Calu3 (cell line): Measurements from ENCODE around the gene PPP1R14C. TPM values are rescaled to one million over a fixed set of nuclear protein-coding genes. Genes with fewer than 3 reads are reported as not detected.
"Not testable (repeated sequence)": the region's sequence is repeated elsewhere in the genome, so short reads cannot be mapped to it uniquely, and the experiment has no call there.

ENCODE experiments used
- BruUV-seq: library from RNA; stranded (reverse); fragments of 400-500 nt; replicated peaks from 2 replicates; lab custom pipeline; 2021; lab: Mats Ljungman, UMichigan
- CTCF ChIA-PET: fragments of 300-600 bp; sonication (Branson Sonifier 250); formaldehyde crosslinking; loops from one replicate; lab custom pipeline; 2022; ENCODE audit warnings: antibody characterized with exemption; lab: Charles Lee
- DNase-seq: peaks from one replicate; pipeline ENCODE4 v3.0.0; 2022
- H3K27ac Mint-ChIP-seq: one replicate; pipeline ENCODE4 v1.8.0; 2022; ENCODE audit warnings: mixed read lengths; ENCODE audit not compliant: unreplicated experiment
- H3K27me3 Mint-ChIP-seq: one replicate; pipeline ENCODE4 v1.8.0; 2022; ENCODE audit warnings: mixed read lengths; ENCODE audit not compliant: unreplicated experiment
- H3K36me3 Mint-ChIP-seq: one replicate; pipeline ENCODE4 v1.8.0; 2022; ENCODE audit warnings: mild to moderate bottlenecking, moderate library complexity, mixed read lengths; ENCODE audit not compliant: insufficient read depth, unreplicated experiment
- H3K4me1 Mint-ChIP-seq: one replicate; pipeline ENCODE4 v1.8.0; 2022; ENCODE audit warnings: mild to moderate bottlenecking, low read depth, mixed read lengths; ENCODE audit not compliant: unreplicated experiment
- H3K4me3 Mint-ChIP-seq: one replicate; pipeline ENCODE4 v1.8.0; 2022; ENCODE audit warnings: mild to moderate bottlenecking, low read depth, moderate library complexity, mixed read lengths; ENCODE audit not compliant: unreplicated experiment
- H3K9me3 Mint-ChIP-seq: one replicate; pipeline ENCODE4 v1.8.0; 2022; ENCODE audit warnings: low read depth, mixed read lengths; ENCODE audit not compliant: unreplicated experiment
- intact Hi-C: fragments of 100-400 bp; cut with micrococcal nuclease; formaldehyde crosslinking; loops from one replicate; pipeline ENCODE4 v1.10.0; 2022; ENCODE audit not compliant: unreplicated experiment
- total RNA-seq: library from RNA; stranded (reverse); gene quantifications from 2 replicates; pipeline ENCODE4 v1.2.3, GENCODE V29; 2022
- TF ChIP-seq, protein P1 (sequence below): fragments of 200-600 bp; IDR thresholded peaks from one replicate; pipeline ENCODE4 v1.8.0; 2022; ENCODE audit warnings: antibody characterized with exemption; ENCODE audit not compliant: unreplicated experiment

PPP1R14C gene
- total RNA-seq, 1 experiment from 2014 or later, result 3.6 TPM

GRCh38 chr6:150183966-150184365, 41.1 kb downstream of the PPP1R14C start:
- no peak for DNase-seq

GRCh38 chr6:150184850-150185731, 42.2 kb downstream of the PPP1R14C start:
- Mint-ChIP-seq H3K36me3 (no peaks in the 10 kb centered on the region), H3K9me3 (peaks cover 3% of the 10 kb centered on the region), H3K27me3 (no peaks in the 10 kb centered on the region), H3K4me1 (peaks cover 21% of the 10 kb centered on the region), H3K27ac (peak overlapping the region; percentile 84), H3K4me3 (no peak overlapping the region)
- intact Hi-C loops, result no loop called here
- no peak for DNase-seq
- BruUV-seq, result no TSS peak
- CTCF ChIA-PET, result no interaction called here
- TF ChIP-seq, protein P1, sequence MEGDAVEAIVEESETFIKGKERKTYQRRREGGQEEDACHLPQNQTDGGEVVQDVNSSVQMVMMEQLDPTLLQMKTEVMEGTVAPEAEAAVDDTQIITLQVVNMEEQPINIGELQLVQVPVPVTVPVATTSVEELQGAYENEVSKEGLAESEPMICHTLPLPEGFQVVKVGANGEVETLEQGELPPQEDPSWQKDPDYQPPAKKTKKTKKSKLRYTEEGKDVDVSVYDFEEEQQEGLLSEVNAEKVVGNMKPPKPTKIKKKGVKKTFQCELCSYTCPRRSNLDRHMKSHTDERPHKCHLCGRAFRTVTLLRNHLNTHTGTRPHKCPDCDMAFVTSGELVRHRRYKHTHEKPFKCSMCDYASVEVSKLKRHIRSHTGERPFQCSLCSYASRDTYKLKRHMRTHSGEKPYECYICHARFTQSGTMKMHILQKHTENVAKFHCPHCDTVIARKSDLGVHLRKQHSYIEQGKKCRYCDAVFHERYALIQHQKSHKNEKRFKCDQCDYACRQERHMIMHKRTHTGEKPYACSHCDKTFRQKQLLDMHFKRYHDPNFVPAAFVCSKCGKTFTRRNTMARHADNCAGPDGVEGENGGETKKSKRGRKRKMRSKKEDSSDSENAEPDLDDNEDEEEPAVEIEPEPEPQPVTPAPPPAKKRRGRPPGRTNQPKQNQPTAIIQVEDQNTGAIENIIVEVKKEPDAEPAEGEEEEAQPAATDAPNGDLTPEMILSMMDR, result no peak

More at GRCh38 chr6:150183966-150184365, 41.1 kb downstream of the PPP1R14C start:
- no peak overlapping the region for H3K4me3 Mint-ChIP-seq
- H3K36me3 Mint-ChIP-seq, result no peaks in the 10 kb centered on the region
- H3K9me3 Mint-ChIP-seq, result peaks cover 3% of the 10 kb centered on the region
- CTCF ChIA-PET, result no interaction called here
- H3K27me3 Mint-ChIP-seq, result no peaks in the 10 kb centered on the region
- intact Hi-C loops, result no loop called here
- H3K27ac Mint-ChIP-seq, result no peak overlapping the region
- H3K4me1 Mint-ChIP-seq, result peaks cover 21% of the 10 kb centered on the region
- BruUV-seq, result no TSS peak
- TF ChIP-seq, protein P1, result no peak

DNA sequence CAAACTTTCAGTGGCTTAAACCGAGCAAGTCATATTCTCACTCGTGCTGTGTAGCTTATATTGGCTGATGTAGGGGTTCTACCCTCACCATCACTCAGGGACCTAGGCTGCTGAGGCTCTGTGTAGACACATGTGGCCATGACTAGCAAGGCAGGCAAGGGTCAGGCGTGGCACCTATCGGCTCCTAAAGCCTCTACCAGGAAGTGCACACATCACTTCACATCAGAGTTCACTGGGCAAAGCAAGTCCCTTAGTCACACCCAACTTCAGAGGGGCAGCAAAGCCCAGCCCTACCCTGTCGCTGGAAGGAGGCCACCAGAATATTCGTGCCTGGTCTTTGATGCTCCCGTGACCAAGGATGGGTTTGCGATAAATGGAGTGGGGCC, 42.9 kb downstream of the PPP1R14C start:
- H3K4me1 Mint-ChIP-seq, result peaks cover 21% of the 10 kb centered on the region

GRCh38 chr6:150186129-150186898, 43.5 kb downstream of the PPP1R14C start:
- Mint-ChIP-seq H3K4me3 (no peak overlapping the region), H3K27me3 (no peaks in the 10 kb centered on the region), H3K36me3 (no peaks in the 10 kb centered on the region), H3K9me3 (peaks cover 3% of the 10 kb centered on the region), H3K4me1 (peaks cover 21% of the 10 kb centered on the region), H3K27ac (no peak overlapping the region)
- CTCF ChIA-PET, result no interaction called here
- TF ChIP-seq, protein P1, result no peak
- intact Hi-C loops, result no loop called here
- no TSS peak for BruUV-seq
- DNase-seq, result no peak

More for the DNA sequence above, 42.9 kb downstream of the PPP1R14C start:
- Mint-ChIP-seq H3K4me3 (no peak overlapping the region), H3K36me3 (no peaks in the 10 kb centered on the region), H3K27ac (no peak overlapping the region), H3K9me3 (peaks cover 3% of the 10 kb centered on the region), H3K27me3 (no peaks in the 10 kb centered on the region)
- DNase-seq, result no peak
- CTCF ChIA-PET, result no interaction called here
- intact Hi-C loops, result no loop called here
- no TSS peak for BruUV-seq
- TF ChIP-seq, protein P1, result no peak

DNA sequence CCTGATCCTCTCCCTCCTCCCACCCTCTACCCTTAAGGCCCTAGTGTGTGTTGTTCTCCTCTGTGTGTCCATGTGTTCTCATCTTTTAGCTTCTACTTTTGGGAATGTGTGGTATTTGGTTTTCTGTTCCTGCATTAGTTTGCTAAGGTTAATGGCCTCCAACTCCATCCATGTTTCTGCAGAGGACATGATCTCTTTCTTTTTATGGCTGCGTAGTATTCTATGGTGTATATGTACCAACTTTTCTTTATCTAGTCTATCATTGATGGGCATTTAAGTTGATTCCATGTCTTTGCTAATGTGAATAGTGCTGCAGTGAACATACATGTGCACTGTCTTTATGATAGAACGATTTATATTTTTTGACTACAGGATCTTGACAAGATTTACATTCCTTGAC, 44.6 kb downstream of the PPP1R14C start:
- H3K27me3 Mint-ChIP-seq, BruUV-seq, H3K4me3 Mint-ChIP-seq, DNase-seq, H3K9me3 Mint-ChIP-seq, CTCF ChIA-PET, H3K27ac Mint-ChIP-seq, H3K36me3 Mint-ChIP-seq, intact Hi-C loops: not testable (repeated sequence)
- H3K4me1 Mint-ChIP-seq, result peaks cover 21% of the 10 kb centered on the region
